Activated T-helper 9 cell treated with anti-CD3 and anti-CD28 coated beads, Interleukin-2, amount 50 U/mL, for 16 hours (primary cell): ENCODE results near the gene C10orf120.

Experiments used
- DNase-seq: peaks from one replicate; pipeline ENCODE4 v3.0.0-alpha.2; 2020; ENCODE audit warnings: low read depth

The C10orf120 gene

GRCh38 chr10:122660696-122661095 lies 39.0 kb downstream of the C10orf120 start:
- DNase-seq: no peak

GRCh38 chr10:122659651-122660050 lies 40.0 kb downstream of the C10orf120 start:
- DNase-seq: no peak

GRCh38 chr10:122659126-122659525 lies 40.5 kb downstream of the C10orf120 start:
- no peak for DNase-seq

GRCh38 chr10:122658356-122659049 lies 41.1 kb downstream of the C10orf120 start:
- DNase-seq: no peak

GRCh38 chr10:122657729-122658128 lies 41.9 kb downstream of the C10orf120 start:
- DNase-seq: no peak

- DNase-seq: no peak
These were observed 42.4 kb downstream of the C10orf120 start for GRCh38 chr10:122657255-122657654.

- no peak for DNase-seq
These were observed 42.9 kb downstream of the C10orf120 start for GRCh38 chr10:122656741-122657140.

- DNase-seq: no peak
These were observed 43.3 kb downstream of the C10orf120 start for GRCh38 chr10:122656308-122656705.

- no peak for DNase-seq
These were observed 43.9 kb downstream of the C10orf120 start for GRCh38 chr10:122655524-122656307.

- no peak for DNase-seq
These were observed 49.3 kb downstream of the C10orf120 start for GRCh38 chr10:122650331-122650730.

- DNase-seq: no peak
These were observed 49.7 kb downstream of the C10orf120 start for GRCh38 chr10:122649903-122650302.

- no peak for DNase-seq
These were observed 50.8 kb downstream of the C10orf120 start for GRCh38 chr10:122648599-122649428.
